IMR-90 (cell line): Measurements from ENCODE around the gene GALNT14. TPM values are rescaled to one million over a fixed set of nuclear protein-coding genes. Genes with fewer than 3 reads are reported as not detected.

Source experiments
- ATAC-seq: fragments of 200-7000 bp; cut with Tn5 transposase; 2 replicates; pipeline ENCODE4 v1.9.1; 2020; ENCODE audit warnings: low read depth, mild to moderate bottlenecking, moderate library complexity
- BruUV-seq: library from RNA; stranded (reverse); fragments of 400-500 nt; replicated peaks from 2 replicates; lab custom pipeline; 2021; lab: Mats Ljungman, UMichigan
- CTCF ChIA-PET: fragments of 300-600 bp; formaldehyde crosslinking; extraction: SDS; loops from one replicate; lab custom pipeline; 2021; ENCODE audit warnings: antibody characterized with exemption; lab: Yijun Ruan, JAX
- POLR2A ChIA-PET: fragments of 300-600 bp; sonication (Branson Sonifier 250); formaldehyde crosslinking; loops from one replicate; lab custom pipeline; 2022; ENCODE audit warnings: antibody characterized with exemption; ENCODE audit not compliant: unreplicated experiment; lab: Charles Lee
- DNase-seq: peaks from one replicate; pipeline ENCODE4 v3.0.0; 2013
- H2AFZ ChIP-seq: replicated peaks from 2 replicates; pipeline ENCODE3; 2013; ENCODE audit warnings: low read length, mild to moderate bottlenecking; ENCODE audit not compliant: poor library complexity
- H2AK5ac ChIP-seq: 2 replicates; pipeline ENCODE4 v1.6.1; 2013; ENCODE audit warnings: low read depth, low read length, inconsistent platforms
- H2AK9ac ChIP-seq: replicated peaks from 2 replicates; pipeline ENCODE3; 2013; ENCODE audit warnings: mild to moderate bottlenecking, low read depth, low read length, moderate library complexity; ENCODE audit not compliant: poor library complexity
- H2BK120ac ChIP-seq: 2 replicates; pipeline ENCODE4 v1.6.1; 2013; ENCODE audit warnings: low read depth, low read length, inconsistent platforms
- H2BK15ac ChIP-seq: 3 replicates; pipeline ENCODE4 v1.6.1; 2013; ENCODE audit warnings: low read depth, low read length, inconsistent platforms
- H2BK20ac ChIP-seq: 2 replicates; pipeline ENCODE4 v1.6.1; 2013; ENCODE audit warnings: low read depth, mild to moderate bottlenecking, inconsistent platforms, low read length, moderate library complexity
- H2BK5ac ChIP-seq: 2 replicates; pipeline ENCODE4 v1.6.1; 2013; ENCODE audit warnings: mild to moderate bottlenecking, low read depth, low read length, inconsistent platforms; ENCODE audit not compliant: poor library complexity, severe bottlenecking
- H3K14ac ChIP-seq: replicated peaks from 2 replicates; pipeline ENCODE4 v1.6.1; 2013; ENCODE audit warnings: low read depth, low read length, inconsistent platforms
- H3K18ac ChIP-seq: 2 replicates; pipeline ENCODE4 v1.6.1; 2013; ENCODE audit warnings: low read depth, low read length, control low read depth
- H3K23ac ChIP-seq: 2 replicates; pipeline ENCODE4 v1.6.1; 2013; ENCODE audit warnings: low read depth, low read length, inconsistent platforms
- H3K27ac ChIP-seq: 2 replicates; pipeline ENCODE4 v1.5.1; 2013; ENCODE audit warnings: mild to moderate bottlenecking, control low read depth, low read length; ENCODE audit not compliant: insufficient read depth
- H3K27me3 ChIP-seq: 2 replicates; pipeline ENCODE4 v1.6.1; 2013; ENCODE audit warnings: low read length; ENCODE audit not compliant: control insufficient read depth, insufficient read depth
- H3K36me3 ChIP-seq: 2 replicates; pipeline ENCODE4 v1.6.1; 2013; ENCODE audit warnings: low read length, mixed read lengths; ENCODE audit not compliant: control insufficient read depth, insufficient read depth
- H3K4ac ChIP-seq: 2 replicates; pipeline ENCODE4 v1.6.1; 2013; ENCODE audit warnings: low read depth, low read length, inconsistent platforms
- H3K4me1 ChIP-seq: 2 replicates; pipeline ENCODE4 v1.6.1; 2013; ENCODE audit warnings: low read length, mixed read lengths; ENCODE audit not compliant: control insufficient read depth, insufficient read depth
- H3K4me2 ChIP-seq: 2 replicates; pipeline ENCODE4 v1.6.1; 2013; ENCODE audit warnings: low read depth, mild to moderate bottlenecking, control low read depth, low read length, moderate library complexity
- H3K4me3 ChIP-seq: 2 replicates; pipeline ENCODE4 v1.5.1; 2013; ENCODE audit warnings: low read depth, mild to moderate bottlenecking, control low read depth, low read length, moderate library complexity; ENCODE audit not compliant: insufficient read depth
- H3K56ac ChIP-seq: 2 replicates; pipeline ENCODE4 v1.6.1; 2013; ENCODE audit warnings: low read length, inconsistent platforms; ENCODE audit not compliant: insufficient read depth; ENCODE audit errors: extremely low read depth
- H3K79me1 ChIP-seq, 2 experiments: 2 replicates each; pipeline ENCODE4 v1.6.1; 2013; ENCODE audit warnings: low read length in 2 of 2, inconsistent platforms in 1 of 2, low read depth in 1 of 2
- H3K9ac ChIP-seq: 2 replicates; pipeline ENCODE4 v1.6.1; 2013; ENCODE audit warnings: low read depth, low read length, control low read depth
- H3K9me1 ChIP-seq: 2 replicates; pipeline ENCODE4 v1.6.1; 2013; ENCODE audit warnings: low read length, inconsistent platforms; ENCODE audit not compliant: insufficient read depth
- H3K9me3 ChIP-seq: 2 replicates; pipeline ENCODE4 v1.6.1; 2013; ENCODE audit warnings: low read length; ENCODE audit not compliant: control insufficient read depth, insufficient read depth
- H4K20me1 ChIP-seq: 2 replicates; pipeline ENCODE4 v1.6.1; 2013; ENCODE audit warnings: low read length, inconsistent platforms; ENCODE audit not compliant: insufficient read depth
- H4K5ac ChIP-seq: 2 replicates; pipeline ENCODE4 v1.6.1; 2013; ENCODE audit warnings: mild to moderate bottlenecking, low read depth, low read length, control low read depth
- H4K8ac ChIP-seq, 2 experiments: 2 replicates each; pipeline ENCODE4 v1.6.1; 2013; ENCODE audit warnings: low read depth in 2 of 2, low read length in 2 of 2, control low read depth in 1 of 2, inconsistent platforms in 1 of 2
- H4K91ac ChIP-seq: 2 replicates; pipeline ENCODE4 v1.6.1; 2013; ENCODE audit warnings: low read depth, low read length, inconsistent platforms; ENCODE audit not compliant: insufficient read depth
- BHLHE40 ChIP-seq: fragments of 150-350 bp; IDR thresholded peaks from 2 replicates; pipeline ENCODE4 v1.6.1; 2016; ENCODE audit warnings: mild to moderate bottlenecking, low read depth, low read length
- CHD1 ChIP-seq: IDR thresholded peaks from 2 replicates; pipeline ENCODE4 v1.6.1; 2012; ENCODE audit warnings: low read depth, low read length, improper control_type of control experiment
- FOS ChIP-seq: fragments of 150-350 bp; IDR thresholded peaks from 2 replicates; pipeline ENCODE4 v1.6.1; 2016; ENCODE audit warnings: low read depth, low read length
- MAZ ChIP-seq: IDR thresholded peaks from 2 replicates; pipeline ENCODE4 v1.6.1; 2012; ENCODE audit warnings: low read depth, mild to moderate bottlenecking, low read length, improper control_type of control experiment, moderate library complexity, borderline replicate concordance
- RCOR1 ChIP-seq: IDR thresholded peaks from 2 replicates; pipeline ENCODE4 v1.6.1; 2012; ENCODE audit warnings: mild to moderate bottlenecking, low read length, improper control_type of control experiment; ENCODE audit not compliant: insufficient replicate concordance
- RFX5 ChIP-seq: IDR thresholded peaks from 2 replicates; pipeline ENCODE4 v1.8.0; 2012; ENCODE audit warnings: low read depth, mild to moderate bottlenecking, low read length, moderate library complexity
- SMC3 ChIP-seq: fragments of 150-350 bp; IDR thresholded peaks from 2 replicates; pipeline ENCODE4 v1.6.1; 2016; ENCODE audit warnings: low read depth, mild to moderate bottlenecking, antibody characterized with exemption, low read length, moderate library complexity
- WGBS, 2 experiments: methylation state at CpG; one replicate each; pipeline versions ENCODE4 v1.1.5 to v1.1.7; 2013; ENCODE audit warnings: missing lambda C conversion rate in 2 of 2; ENCODE audit not compliant: insufficient read length in 1 of 2; ENCODE audit errors: extremely low coverage in 2 of 2; 5-methylcytosine and 5-hydroxymethylcytosine counted together
- dilution Hi-C: fragments of 300-500 bp; cut with HindIII; formaldehyde crosslinking; loops from one replicate; pipeline ENCODE4 v1.14.3; 2018; ENCODE audit warnings: low sequenced_read_pairs; ENCODE audit not compliant: unreplicated experiment
- in situ Hi-C: fragments of 300-500 bp; cut with MboI; formaldehyde crosslinking; loops from 3 replicates; pipeline ENCODE4 v1.14.3; 2019; ENCODE audit warnings: low sequenced_read_pairs, inconsistent platforms, mixed read lengths
- intact Hi-C: fragments of 100-400 bp; cut with micrococcal nuclease; formaldehyde crosslinking; loops from 2 replicates; pipeline ENCODE4 v1.10.0; 2022
- polyA plus RNA-seq, 3 experiments: library from polyadenylated mRNA; depleted of rRNA; stranded (reverse); fragments of >200 nt; gene quantifications; 2 replicates each; pipeline ENCODE4 v1.2.3, GENCODE V29; 2012; ENCODE audit warnings: low replicate concordance in 1 of 3
- total RNA-seq: library from RNA; depleted of rRNA; stranded (reverse); fragments of >200 nt; gene quantifications from 2 replicates; pipeline ENCODE4 v1.2.3, GENCODE V29; 2012

GALNT14 gene
- total and polyA plus RNA-seq, 2 of the 4 experiments (the other 2 are of a cell fraction) = 0.15 to 0.18 TPM

- DNase-seq (no peak), ATAC-seq (no peak)
- H3K4me2 ChIP-seq = no peak overlapping the region
- no TSS peak for BruUV-seq
- H4K8ac ChIP-seq = no peak overlapping the region
- no peaks in the 10 kb centered on the region for H3K9me3 ChIP-seq
- H2BK5ac ChIP-seq = no peak overlapping the region
- H4K5ac ChIP-seq = no peak overlapping the region
- no peak overlapping the region for H2BK20ac ChIP-seq
- H3K4me3 ChIP-seq = no peak overlapping the region
- no peak overlapping the region for H3K56ac ChIP-seq
- H2AFZ ChIP-seq = no peak overlapping the region
- in situ Hi-C loops (no loop called here), intact Hi-C loops (no loop called here), dilution Hi-C loops (no loop called here)
- WGBS, 2 experiments = 0% methylated on average over 1 of the region's 2 CpGs; no CpG with 5 or more reads in 1 of the 2 experiments
- H2BK120ac ChIP-seq = no peak overlapping the region
- H3K4me1 ChIP-seq = no peaks in the 10 kb centered on the region
- no peaks in the 10 kb centered on the region for H4K20me1 ChIP-seq
- H4K91ac ChIP-seq = no peak overlapping the region
- H2AK5ac ChIP-seq = no peak overlapping the region
- no peak overlapping the region for H3K9ac ChIP-seq
- no peak overlapping the region for H3K23ac ChIP-seq
- H2BK15ac ChIP-seq = no peak overlapping the region
- ChIA-PET POLR2A (no interaction called here), CTCF (no interaction called here)
- no peak overlapping the region for H3K27ac ChIP-seq
- no peak overlapping the region for H3K18ac ChIP-seq
- H3K27me3 ChIP-seq = no peaks in the 10 kb centered on the region
- H3K79me1 ChIP-seq = no peaks in the 10 kb centered on the region
- H3K14ac ChIP-seq = no peak overlapping the region
- TF ChIP-seq CHD1 = no peak
- TF ChIP-seq MAZ = no peak
- TF ChIP-seq FOS = no peak
- no peak for TF ChIP-seq RFX5
- no peak for TF ChIP-seq BHLHE40
- TF ChIP-seq SMC3 = no peak
- no peak for TF ChIP-seq RCOR1
- no peaks in the 10 kb centered on the region for H3K36me3 ChIP-seq
- H3K9me1 ChIP-seq = no peaks in the 10 kb centered on the region
- H3K4ac ChIP-seq = no peak overlapping the region
- no peak overlapping the region for H2AK9ac ChIP-seq
Observed at GRCh38 chr2:30948857-30949256, 189.4 kb downstream of the GALNT14 start.
